MM.1S (cell line): ENCODE data around the gene SART3.
A peak's percentile ranks its signal among the peaks of the same experiment; 100 is the strongest.

Experiments used
- DNase-seq: peaks from one replicate; pipeline ENCODE4 v3.0.0-alpha.2; 2015
- H2AFZ ChIP-seq: fragments of 300-600 bp; sonication (generic); 2 replicates; pipeline ENCODE4 v1.6.0; 2016; ENCODE audit warnings: antibody characterized with exemption, low read length
- H3F3A ChIP-seq: fragments of 300-600 bp; sonication (generic); 2 replicates; pipeline ENCODE4 v1.6.1; 2016; ENCODE audit warnings: mild to moderate bottlenecking, antibody characterized with exemption, low read length, moderate library complexity, mixed read lengths; ENCODE audit not compliant: insufficient read depth
- H3K27ac ChIP-seq: fragments of 300-600 bp; sonication (generic); 2 replicates; pipeline ENCODE4 v1.5.1; 2016; ENCODE audit warnings: mild to moderate bottlenecking, low read length
- H3K27me3 ChIP-seq: fragments of 300-600 bp; sonication (generic); replicated peaks from 2 replicates; pipeline ENCODE4 v1.6.0; 2016; ENCODE audit warnings: low read length; ENCODE audit not compliant: insufficient read depth
- H3K36me3 ChIP-seq: fragments of 300-600 bp; sonication (generic); replicated peaks from 2 replicates; pipeline ENCODE4 v1.6.1; 2016; ENCODE audit warnings: mild to moderate bottlenecking, low read length, mixed read lengths; ENCODE audit not compliant: insufficient read depth
- H3K4me1 ChIP-seq: fragments of 300-600 bp; sonication (generic); 2 replicates; pipeline ENCODE4 v1.6.1; 2016; ENCODE audit warnings: low read length, mixed read lengths
- H3K4me2 ChIP-seq: fragments of 300-600 bp; sonication (generic); 2 replicates; pipeline ENCODE4 v1.6.0; 2016; ENCODE audit warnings: low read depth, low read length
- H3K4me3 ChIP-seq: fragments of 300-600 bp; sonication (generic); 2 replicates; pipeline ENCODE4 v1.5.1; 2016; ENCODE audit warnings: low read length, mixed read lengths
- H3K79me2 ChIP-seq: fragments of 300-600 bp; sonication (generic); 2 replicates; pipeline ENCODE4 v1.6.1; 2016; ENCODE audit warnings: mixed run types, low read length, mixed read lengths
- H3K9ac ChIP-seq: fragments of 300-600 bp; sonication (generic); 2 replicates; pipeline ENCODE4 v1.6.1; 2016; ENCODE audit warnings: low read length, mixed read lengths
- H3K9me2 ChIP-seq: fragments of 300-600 bp; sonication (generic); replicated peaks from 2 replicates; pipeline ENCODE4 v1.6.1; 2016; ENCODE audit warnings: mild to moderate bottlenecking, low read length, mixed read lengths; ENCODE audit not compliant: insufficient read depth
- H3K9me3 ChIP-seq: fragments of 300-600 bp; sonication (generic); replicated peaks from 2 replicates; pipeline ENCODE4 v1.6.1; 2016; ENCODE audit warnings: mild to moderate bottlenecking, low read length, mixed read lengths; ENCODE audit not compliant: insufficient read depth
- H4K20me1 ChIP-seq: fragments of 300-600 bp; sonication (generic); 2 replicates; pipeline ENCODE4 v1.6.1; 2016; ENCODE audit warnings: mild to moderate bottlenecking, low read length, moderate library complexity, mixed read lengths; ENCODE audit not compliant: insufficient read depth
- CTCF ChIP-seq: fragments of 300-600 bp; sonication (generic); IDR thresholded peaks from 2 replicates; pipeline ENCODE4 v1.5.1; 2016; ENCODE audit warnings: antibody characterized with exemption, low read length, mixed read lengths
- EZH2 ChIP-seq: fragments of 300-600 bp; sonication (generic); optimal IDR thresholded peaks from 2 replicates; pipeline ENCODE3; 2017; ENCODE audit warnings: low read depth, mild to moderate bottlenecking, antibody characterized with exemption, low read length, mixed read lengths
- EZH2phosphoT487 ChIP-seq: fragments of 300-600 bp; sonication (generic); IDR thresholded peaks from 2 replicates; pipeline ENCODE4 v1.6.1; 2018; ENCODE audit warnings: antibody characterized with exemption, low read length

The SART3 gene

GRCh38 chr12:108560752-108561719, at the start of gene SART3:
TSS of gene SART3 (minus strand) at chr12:108561173. CDS start at chr12:108561154, 19 bp downstream.
- H3K9me2 ChIP-seq: no peaks in the 10 kb centered on the region
- peak within 1 kb of the TSS; percentile 84 for H3K27ac ChIP-seq
- H3K36me3 ChIP-seq: no peaks in the 10 kb centered on the region; the same call in 1 of the 2 replicates
- peak; percentile 93 for DNase-seq
- H4K20me1 ChIP-seq: peaks cover 23% of the 10 kb centered on the region
- H3K27me3 ChIP-seq: no peaks in the 10 kb centered on the region
- peaks cover 32% of the 10 kb centered on the region for H3K4me1 ChIP-seq
- peak within 1 kb of the TSS; percentile 98 for H3K4me3 ChIP-seq
- no peaks in the 10 kb centered on the region for H3K9me3 ChIP-seq
- H3K4me2 ChIP-seq: peak within 1 kb of the TSS; percentile 96
- TF ChIP-seq CTCF (no peak), EZH2 (no peak), EZH2phosphoT487 (no peak)
- H2AFZ ChIP-seq: peak within 1 kb of the TSS; percentile 85
- H3K79me2 ChIP-seq: peaks cover 84% of the 10 kb centered on the region
- H3K9ac ChIP-seq: peak within 1 kb of the TSS; percentile 98
- H3F3A ChIP-seq: peaks cover 45% of the 10 kb centered on the region

GRCh38 chr12:108610336-108610815, 49.4 kb upstream of the SART3 start:
- Histone ChIP-seq H3K9ac (no peak overlapping the region), H3F3A (peaks cover 5% of the 10 kb centered on the region; the same call in 1 of the 2 replicates), H4K20me1 (no peaks in the 10 kb centered on the region), H3K27ac (no peak overlapping the region), H3K4me2 (no peak overlapping the region), H3K36me3 (no peaks in the 10 kb centered on the region), H3K9me3 (no peaks in the 10 kb centered on the region), H3K4me3 (no peak overlapping the region), H2AFZ (no peak overlapping the region), H3K9me2 (no peaks in the 10 kb centered on the region), H3K79me2 (no peaks in the 10 kb centered on the region), H3K27me3 (no peaks in the 10 kb centered on the region), H3K4me1 (no peaks in the 10 kb centered on the region)
- no peak for TF ChIP-seq EZH2phosphoT487
- no peak for TF ChIP-seq EZH2
- no peak for TF ChIP-seq CTCF
- no peak for DNase-seq

DNA sequence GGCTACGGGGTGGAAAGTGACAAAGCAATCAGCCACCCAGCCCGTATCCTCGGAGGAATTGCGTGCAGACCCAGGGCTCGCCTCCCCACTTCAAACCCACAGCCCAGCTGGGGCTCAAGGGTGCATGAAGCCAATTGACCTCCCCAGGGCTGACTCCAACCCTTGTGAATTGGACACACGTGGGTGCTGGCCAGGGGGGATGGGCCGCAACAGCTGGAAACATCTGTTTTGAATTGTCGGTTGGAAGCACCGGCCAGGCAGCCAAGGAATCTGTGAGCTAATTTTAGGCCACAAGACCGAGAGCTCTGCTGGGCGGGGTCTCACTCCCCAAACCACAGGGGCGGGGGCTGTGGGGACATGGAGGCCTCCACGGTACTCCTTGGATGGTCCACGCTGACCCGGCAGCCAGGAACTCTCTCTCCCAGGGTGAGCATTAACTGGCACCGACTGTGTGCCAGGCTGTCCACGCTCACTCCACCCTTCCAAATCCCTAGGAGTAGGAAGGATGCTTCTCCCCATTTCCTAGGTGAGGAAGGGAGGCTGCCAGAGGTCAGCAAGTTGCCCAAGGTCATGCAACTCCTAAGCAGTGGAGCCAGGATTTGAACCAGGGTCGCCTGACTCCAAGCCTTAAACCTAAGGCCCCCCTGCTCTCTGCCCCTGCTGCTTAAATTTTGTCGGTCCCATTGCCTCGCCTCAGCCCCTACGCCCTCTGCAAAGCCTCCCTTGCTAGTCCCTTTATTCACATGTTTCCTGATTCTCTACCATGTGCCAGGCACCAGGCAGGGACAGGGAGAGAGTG, 48.8 kb upstream of the SART3 start:
- Histone ChIP-seq H3K4me2 (no peak overlapping the region), H3K79me2 (no peaks in the 10 kb centered on the region), H4K20me1 (no peaks in the 10 kb centered on the region), H3K27me3 (no peaks in the 10 kb centered on the region), H3K9ac (no peak overlapping the region), H3K4me1 (no peaks in the 10 kb centered on the region), H3F3A (0 out of 2 replicates have a peak, but pooled peaks cover 5% of the 10 kb centered on the region), H2AFZ (no peak overlapping the region), H3K27ac (no peak overlapping the region), H3K9me3 (no peaks in the 10 kb centered on the region), H3K9me2 (no peaks in the 10 kb centered on the region), H3K4me3 (no peak overlapping the region), H3K36me3 (no peaks in the 10 kb centered on the region)
- TF ChIP-seq EZH2phosphoT487 (no peak), CTCF (no peak), EZH2 (no peak)
- DNase-seq: no peak
